Activated CD4-positive, alpha-beta T cell treated with anti-CD3 and anti-CD28 coated beads for 4 hours (primary cell): ENCODE results near the gene CEACAM8.
"Not testable (repeated sequence)": the region's sequence is repeated elsewhere in the genome, so short reads cannot be mapped to it uniquely, and the experiment has no call there.

Source experiments
- DNase-seq, 2 donors: peaks; one replicate each; pipeline ENCODE4 v3.0.0-alpha.2; 2020

CEACAM8 gene

GRCh38 chr19:42594617-42595489, at the start of gene CEACAM8:
Gene CEACAM8 (minus strand): TSS chr19:42594924. CDS start chr19:42594828, 96 bp downstream.
- no peak for DNase-seq

- DNase-seq = not testable (repeated sequence)
These were observed 44.8 kb upstream of the CEACAM8 start for GRCh38 chr19:42639324-42640092.

GRCh38 chr19:42635233-42635539, 40.5 kb upstream of the CEACAM8 start:
- no peak for DNase-seq

GRCh38 chr19:42634409-42635232, 39.9 kb upstream of the CEACAM8 start:
- peak; percentile 3 to 13 for DNase-seq

- no peak for DNase-seq
These were observed 34.5 kb upstream of the CEACAM8 start for GRCh38 chr19:42629191-42629590.

- no peak for DNase-seq
These were observed 33.9 kb upstream of the CEACAM8 start for GRCh38 chr19:42628411-42629140.

- no peak for DNase-seq
These were observed 33.2 kb upstream of the CEACAM8 start for GRCh38 chr19:42627916-42628315.

GRCh38 chr19:42626181-42626580, 31.5 kb upstream of the CEACAM8 start:
- no peak for DNase-seq

GRCh38 chr19:42619271-42619670, 24.5 kb upstream of the CEACAM8 start:
- DNase-seq = no peak

GRCh38 chr19:42613666-42614065, 18.9 kb upstream of the CEACAM8 start:
- no peak for DNase-seq

GRCh38 chr19:42610401-42610915, 15.7 kb upstream of the CEACAM8 start:
- not testable (repeated sequence) for DNase-seq

- peak; percentile 20 to 23 for DNase-seq
These were observed 12.1 kb upstream of the CEACAM8 start for GRCh38 chr19:42606660-42607351.

- no peak for DNase-seq
These were observed 7.2 kb upstream of the CEACAM8 start for GRCh38 chr19:42601811-42602443.

GRCh38 chr19:42596391-42597072, 1.8 kb upstream of the CEACAM8 start:
- DNase-seq = peak; percentile 4 to 39

- no peak for DNase-seq
These were observed 937 bp upstream of the CEACAM8 start for GRCh38 chr19:42595550-42596172.

- DNase-seq = no peak
These were observed 4.9 kb downstream of the CEACAM8 start for GRCh38 chr19:42589792-42590191.

GRCh38 chr19:42584466-42584865, 10.3 kb downstream of the CEACAM8 start:
- no peak for DNase-seq

GRCh38 chr19:42577016-42577415, 17.7 kb downstream of the CEACAM8 start:
- no peak for DNase-seq

GRCh38 chr19:42576241-42576640, 18.5 kb downstream of the CEACAM8 start:
- no peak for DNase-seq

GRCh38 chr19:42573642-42574041, 21.1 kb downstream of the CEACAM8 start:
- no peak for DNase-seq
